ENCODE measurements around the gene CST6. TPM values are rescaled to one million over a fixed set of nuclear protein-coding genes. Genes with fewer than 3 reads are reported as not detected.

The CST6 gene
- total and polyA plus RNA-seq, 2 of the 4 experiments (the other 2 are of a cell fraction), result 0.54 to 3.0 TPM

GRCh38 chr11:66047541-66048365, 35.9 kb downstream of the CST6 start:
- Histone ChIP-seq H3K36me3 (ENCODE audit: control insufficient read depth, insufficient read depth, low read length) (no peaks in the 10 kb centered on the region), H3K9me3 (ENCODE audit: control insufficient read depth, insufficient read depth, low read length) (no peaks in the 10 kb centered on the region; the same call in 1 of the 2 replicates), H4K91ac (ENCODE audit: insufficient read depth, low read depth, low read length) (no peak overlapping the region), H2BK20ac (ENCODE audit: low read depth, low read length) (no peak overlapping the region), H3K4me2 (ENCODE audit: low read depth, low read length) (no peak overlapping the region), H3K27me3 (ENCODE audit: control insufficient read depth, insufficient read depth, low read length) (peaks cover 27% of the 10 kb centered on the region; the same call in 1 of the 2 replicates), H4K5ac (ENCODE audit: low read depth, low read length) (no peak overlapping the region), H3K27ac (ENCODE audit: insufficient read depth, low read length) (no peak overlapping the region), H2AFZ (replicated peaks; ENCODE audit: low read length, poor library complexity) (no peak overlapping the region), H4K8ac (ENCODE audit: low read depth in 2 of 2, low read length in 2 of 2) (no peak overlapping the region), H3K9ac (ENCODE audit: low read depth, low read length) (no peak overlapping the region), H3K56ac (ENCODE audit: extremely low read depth, insufficient read depth, low read length) (no peak overlapping the region), H2AK5ac (ENCODE audit: low read depth, low read length) (no peak overlapping the region), H3K4me3 (ENCODE audit: insufficient read depth, low read depth, low read length) (no peak overlapping the region), H3K18ac (ENCODE audit: low read depth, low read length) (no peak overlapping the region), H2AK9ac (replicated peaks; ENCODE audit: low read depth, low read length, poor library complexity) (no peak overlapping the region), H3K14ac (replicated peaks; ENCODE audit: low read depth, low read length) (no peak overlapping the region), H4K20me1 (ENCODE audit: insufficient read depth, low read length) (0 out of 2 replicates have a peak, but pooled peaks cover 2% of the 10 kb centered on the region), H3K9me1 (ENCODE audit: insufficient read depth, low read length) (0 out of 2 replicates have a peak, but pooled peaks cover 7% of the 10 kb centered on the region), H3K4ac (ENCODE audit: low read depth, low read length) (no peak overlapping the region), H2BK5ac (ENCODE audit: low read depth, low read length, poor library complexity, severe bottlenecking) (no peak overlapping the region), H2BK15ac (ENCODE audit: low read depth, low read length) (no peak overlapping the region), H2BK120ac (ENCODE audit: low read depth, low read length) (no peak overlapping the region), H3K79me1 (ENCODE audit: low read depth in 1 of 2, low read length in 2 of 2) (peaks cover 0 to 15% of the 10 kb centered on the region in 2 experiments; a peak in 2 of 4 replicates), H3K23ac (ENCODE audit: low read depth, low read length) (no peak overlapping the region), H3K4me1 (ENCODE audit: control insufficient read depth, insufficient read depth, low read length) (peaks cover 6% of the 10 kb centered on the region)
- ChIA-PET POLR2A (ENCODE audit: unreplicated experiment) (no interaction called here), CTCF (no interaction called here)
- DNase-seq (no peak), ATAC-seq (ENCODE audit: low read depth) (no peak)
- dilution Hi-C loops (cut with HindIII; ENCODE audit: low sequenced_read_pairs, unreplicated experiment) (no loop called here), in situ Hi-C loops (cut with MboI; ENCODE audit: low sequenced_read_pairs) (no loop called here), intact Hi-C loops (cut with micrococcal nuclease) (no loop called here)
- BruUV-seq (replicated peaks), result no TSS peak
- WGBS, 2 experiments (ENCODE audit: extremely low coverage in 2 of 2, insufficient read length in 1 of 2), result 84% methylated on average over 2 of the region's 11 CpGs; no CpG with 5 or more reads in 1 of the 2 experiments
- no peak for TF ChIP-seq RFX5 (IDR thresholded peaks at IDR 0.05; ENCODE audit: low read depth, low read length)
- no peak for TF ChIP-seq SMC3 (IDR thresholded peaks at IDR 0.05; ENCODE audit: low read depth, low read length)
- TF ChIP-seq CTCF (conservative IDR thresholded peaks at IDR 0.05; ENCODE audit: low read depth, low read length), result no peak
- no peak for TF ChIP-seq USF2 (IDR thresholded peaks at IDR 0.05; ENCODE audit: low read depth, low read length)
- no peak for TF ChIP-seq BHLHE40 (IDR thresholded peaks at IDR 0.05; ENCODE audit: low read depth, low read length)
- TF ChIP-seq MXI1 (IDR thresholded peaks at IDR 0.05; ENCODE audit: borderline replicate concordance, low read depth, low read length), result no peak
- no peak for TF ChIP-seq POLR2A (IDR thresholded peaks at IDR 0.05; ENCODE audit: low read depth, low read length)
- TF ChIP-seq ELK1 (IDR thresholded peaks at IDR 0.05; ENCODE audit: borderline replicate concordance, low read depth, low read length), result no peak
- TF ChIP-seq RCOR1 (IDR thresholded peaks at IDR 0.05; ENCODE audit: insufficient replicate concordance, low read length), result no peak
- TF ChIP-seq CEBPB (IDR thresholded peaks at IDR 0.05; ENCODE audit: low read depth, low read length), result no peak
- TF ChIP-seq RAD21 (IDR thresholded peaks at IDR 0.05; ENCODE audit: low read length), result no peak
- no peak for TF ChIP-seq FOS (IDR thresholded peaks at IDR 0.05; ENCODE audit: low read depth, low read length)
- TF ChIP-seq MAZ (IDR thresholded peaks at IDR 0.05; ENCODE audit: borderline replicate concordance, low read depth, low read length), result no peak
- no peak for TF ChIP-seq NFE2L2 (IDR thresholded peaks at IDR 0.05; ENCODE audit: low read depth, low read length)
- no peak for TF ChIP-seq CHD1 (IDR thresholded peaks at IDR 0.05; ENCODE audit: low read depth, low read length)

Measured in IMR-90 (cell line).